Bronchial epithelial cell (primary cell): ENCODE data around the gene GOLGA8K. TPM values are rescaled to one million over a fixed set of nuclear protein-coding genes. Genes with fewer than 3 reads are reported as not detected.
A peak's percentile ranks its signal among the peaks of the same experiment; 100 is the strongest.
"Not testable (repeated sequence)": the region's sequence is repeated elsewhere in the genome, so short reads cannot be mapped to it uniquely, and the experiment has no call there.

Experiments
- DNase-seq: peaks from one replicate; pipeline ENCODE4 v3.0.0-alpha.2; 2010; ENCODE audit warnings: low read depth
- FAIRE-seq: peaks from 2 replicates; lab custom pipeline; 2011; peaks lifted over from hg19 to GRCh38; lab: Jason Lieb, UNC
- H3K27me3 ChIP-seq: 2 replicates; pipeline ENCODE4 v1.5.1; 2011; ENCODE audit warnings: low read length; ENCODE audit not compliant: control insufficient read depth, insufficient read depth
- H3K36me3 ChIP-seq: 2 replicates; pipeline ENCODE4 v1.5.1; 2011; ENCODE audit warnings: low read length; ENCODE audit not compliant: control insufficient read depth, insufficient read depth
- H3K4me3 ChIP-seq: 2 replicates; pipeline ENCODE4 v1.5.1; 2011; ENCODE audit warnings: mild to moderate bottlenecking, low read depth, low read length, control low read depth
- total RNA-seq: library from RNA; depleted of rRNA; stranded (reverse); fragments of >200 nt; gene quantifications from 2 replicates; pipeline ENCODE4 v1.2.1, GENCODE V29; 2014

GOLGA8K gene
- total RNA-seq, 1 donor from 2014 or later: 0.26 TPM

- H3K27me3 ChIP-seq, FAIRE-seq: not testable (repeated sequence)
These were observed 33.0 kb downstream of the GOLGA8K start for GRCh38 chr15:32370064-32370463.

GRCh38 chr15:32366492-32366891, 36.6 kb downstream of the GOLGA8K start:
- H3K36me3 ChIP-seq, DNase-seq, H3K27me3 ChIP-seq, FAIRE-seq, H3K4me3 ChIP-seq: not testable (repeated sequence)

More at GRCh38 chr15:32370064-32370463, 33.0 kb downstream of the GOLGA8K start:
- H3K36me3 ChIP-seq, DNase-seq, H3K4me3 ChIP-seq: not testable (repeated sequence)

GRCh38 chr15:32365955-32366354, 37.1 kb downstream of the GOLGA8K start:
- not testable (repeated sequence) for DNase-seq, H3K27me3 ChIP-seq, FAIRE-seq, H3K36me3 ChIP-seq, H3K4me3 ChIP-seq

- H3K27me3 ChIP-seq, FAIRE-seq, DNase-seq, H3K4me3 ChIP-seq, H3K36me3 ChIP-seq: not testable (repeated sequence)
These were observed 38.1 kb downstream of the GOLGA8K start for GRCh38 chr15:32364944-32365343.

GRCh38 chr15:32363449-32363848, 39.6 kb downstream of the GOLGA8K start:
- FAIRE-seq, DNase-seq, H3K27me3 ChIP-seq: not testable (repeated sequence)

GRCh38 chr15:32361662-32362061, 41.4 kb downstream of the GOLGA8K start:
- DNase-seq, H3K27me3 ChIP-seq, H3K36me3 ChIP-seq, H3K4me3 ChIP-seq, FAIRE-seq: not testable (repeated sequence)

More at GRCh38 chr15:32363449-32363848, 39.6 kb downstream of the GOLGA8K start:
- H3K4me3 ChIP-seq, H3K36me3 ChIP-seq: not testable (repeated sequence)

GRCh38 chr15:32358462-32358861, 44.6 kb downstream of the GOLGA8K start:
- FAIRE-seq, H3K27me3 ChIP-seq: not testable (repeated sequence)

GRCh38 chr15:32356909-32357308, 46.2 kb downstream of the GOLGA8K start:
- DNase-seq, H3K27me3 ChIP-seq, FAIRE-seq, H3K4me3 ChIP-seq, H3K36me3 ChIP-seq: not testable (repeated sequence)

More at GRCh38 chr15:32358462-32358861, 44.6 kb downstream of the GOLGA8K start:
- H3K4me3 ChIP-seq, DNase-seq, H3K36me3 ChIP-seq: not testable (repeated sequence)

- not testable (repeated sequence) for FAIRE-seq, H3K27me3 ChIP-seq, H3K36me3 ChIP-seq, DNase-seq, H3K4me3 ChIP-seq
These were observed 50.3 kb downstream of the GOLGA8K start for GRCh38 chr15:32352748-32353147.

- H3K4me3 ChIP-seq, FAIRE-seq, DNase-seq, H3K36me3 ChIP-seq, H3K27me3 ChIP-seq: not testable (repeated sequence)
These were observed 52.4 kb downstream of the GOLGA8K start for GRCh38 chr15:32350563-32351220.

- not testable (repeated sequence) for H3K27me3 ChIP-seq, DNase-seq, H3K4me3 ChIP-seq, H3K36me3 ChIP-seq, FAIRE-seq
These were observed 56.1 kb downstream of the GOLGA8K start for GRCh38 chr15:32347037-32347436.

- not testable (repeated sequence) for H3K27me3 ChIP-seq, DNase-seq, H3K4me3 ChIP-seq, H3K36me3 ChIP-seq, FAIRE-seq
These were observed 57.0 kb downstream of the GOLGA8K start for GRCh38 chr15:32345978-32346547.

- not testable (repeated sequence) for H3K27me3 ChIP-seq, H3K36me3 ChIP-seq, DNase-seq, H3K4me3 ChIP-seq
- peak; percentile 13 for FAIRE-seq
These were observed 59.2 kb downstream of the GOLGA8K start for GRCh38 chr15:32343921-32344320.
